Measurements from ENCODE around the gene ERH. TPM values are rescaled to one million over a fixed set of nuclear protein-coding genes. Genes with fewer than 3 reads are reported as not detected.

ERH gene
- total RNA-seq, 1 experiment from 2014 or later: 245 TPM

GRCh38 chr14:69387311-69387710, 10.8 kb downstream of the ERH start:
- Mint-ChIP-seq H3K9me3 (ENCODE audit: unreplicated experiment) (no peaks in the 10 kb centered on the region), H3K4me1 (ENCODE audit: insufficient read depth, unreplicated experiment) (peaks cover 25% of the 10 kb centered on the region), H3K36me3 (ENCODE audit: insufficient read depth, unreplicated experiment) (peaks cover 97% of the 10 kb centered on the region), H3K27ac (ENCODE audit: low read depth, unreplicated experiment) (peak overlapping the region; percentile 12), H3K4me3 (ENCODE audit: unreplicated experiment) (no peak overlapping the region), H3K27me3 (ENCODE audit: insufficient read depth, unreplicated experiment) (no peaks in the 10 kb centered on the region)
- ChIA-PET POLR2A (interaction anchor here (0.6 to 1.7 kb wide), 4 partner anchors 10 to 173 kb away, joined by 3 to 14 read pairs (median 4); partner anchors contain the start of genes ERH and SLC39A9), CTCF (interaction anchor here (0.7 to 0.8 kb wide), 3 partner anchors 68 to 1736 kb away, joined by 3 to 4 read pairs (median 3); no protein-coding TSS in a partner anchor)
- intact Hi-C loops (cut with micrococcal nuclease): no loop called here
- peak; percentile 11 for DNase-seq (ENCODE audit: unreplicated experiment)
- BruUV-seq (replicated peaks): no TSS peak
- no peak for TF ChIP-seq CTCF (IDR thresholded peaks at IDR 0.05; ENCODE audit: unreplicated experiment)

- Mint-ChIP-seq H3K4me1 (ENCODE audit: insufficient read depth, unreplicated experiment) (no peaks in the 10 kb centered on the region), H3K36me3 (ENCODE audit: insufficient read depth, unreplicated experiment) (peaks cover 79% of the 10 kb centered on the region), H3K9me3 (ENCODE audit: unreplicated experiment) (peaks cover 14% of the 10 kb centered on the region), H3K27ac (ENCODE audit: low read depth, unreplicated experiment) (no peak overlapping the region), H3K4me3 (ENCODE audit: unreplicated experiment) (no peak overlapping the region), H3K27me3 (ENCODE audit: insufficient read depth, unreplicated experiment) (no peaks in the 10 kb centered on the region)
- BruUV-seq (replicated peaks): no TSS peak
- ChIA-PET POLR2A (interaction anchor here (1.8 kb wide), 1 partner anchor 19 kb away, joined by 10 read pairs; the partner anchor contains the start of genes ERH and SLC39A9), CTCF (no interaction called here)
- TF ChIP-seq CTCF (IDR thresholded peaks at IDR 0.05; ENCODE audit: unreplicated experiment): no peak
- no peak for DNase-seq (ENCODE audit: unreplicated experiment)
- intact Hi-C loops (cut with micrococcal nuclease): no loop called here
Measured at GRCh38 chr14:69378274-69378673, 19.8 kb downstream of the ERH start.

- no peaks in the 10 kb centered on the region for H3K27me3 Mint-ChIP-seq (ENCODE audit: insufficient read depth, unreplicated experiment)
- peaks cover 14% of the 10 kb centered on the region for H3K9me3 Mint-ChIP-seq (ENCODE audit: unreplicated experiment)
- no peak overlapping the region for H3K4me3 Mint-ChIP-seq (ENCODE audit: unreplicated experiment)
- peaks cover 61% of the 10 kb centered on the region for H3K36me3 Mint-ChIP-seq (ENCODE audit: insufficient read depth, unreplicated experiment)
- no peak overlapping the region for H3K27ac Mint-ChIP-seq (ENCODE audit: low read depth, unreplicated experiment)
- DNase-seq (ENCODE audit: unreplicated experiment): peak; percentile 73
- no peaks in the 10 kb centered on the region for H3K4me1 Mint-ChIP-seq (ENCODE audit: insufficient read depth, unreplicated experiment)
- no peak for TF ChIP-seq CTCF (IDR thresholded peaks at IDR 0.05; ENCODE audit: unreplicated experiment)
- intact Hi-C loops (cut with micrococcal nuclease): no loop called here
- CTCF ChIA-PET: interaction anchor here (0.6 to 1.2 kb wide), 3 partner anchors 83 to 173 kb away, joined by 4 to 5 read pairs (median 4); no protein-coding TSS in a partner anchor
- POLR2A ChIA-PET: interaction anchor here (0.6 to 1.9 kb wide), 3 partner anchors 10 to 22 kb away, joined by 3 to 9 read pairs (median 4); partner anchors contain the start of genes ERH and SLC39A9
- BruUV-seq (replicated peaks): no TSS peak
Measured at GRCh38 chr14:69376439-69376838, 21.7 kb downstream of the ERH start.

- Mint-ChIP-seq H3K36me3 (ENCODE audit: insufficient read depth, unreplicated experiment) (peaks cover 54% of the 10 kb centered on the region), H3K27me3 (ENCODE audit: insufficient read depth, unreplicated experiment) (no peaks in the 10 kb centered on the region), H3K4me3 (ENCODE audit: unreplicated experiment) (no peak overlapping the region), H3K9me3 (ENCODE audit: unreplicated experiment) (peaks cover 14% of the 10 kb centered on the region), H3K4me1 (ENCODE audit: insufficient read depth, unreplicated experiment) (no peaks in the 10 kb centered on the region), H3K27ac (ENCODE audit: low read depth, unreplicated experiment) (no peak overlapping the region)
- ChIA-PET CTCF (interaction anchor here (0.6 to 1.2 kb wide), 2 partner anchors 84 to 172 kb away, joined by 4 to 5 read pairs; no protein-coding TSS in a partner anchor), POLR2A (interaction anchor here (1.1 to 1.9 kb wide), 2 partner anchors 21 to 23 kb away, joined by 3 to 9 read pairs; partner anchors contain the start of genes ERH and SLC39A9)
- no TSS peak for BruUV-seq (replicated peaks)
- no peak for DNase-seq (ENCODE audit: unreplicated experiment)
- TF ChIP-seq CTCF (IDR thresholded peaks at IDR 0.05; ENCODE audit: unreplicated experiment): no peak
- intact Hi-C loops (cut with micrococcal nuclease): no loop called here
Measured at GRCh38 chr14:69375722-69376121, 22.4 kb downstream of the ERH start.
